B cell (primary cell): Measurements from ENCODE around the gene NEK8. TPM values are rescaled to one million over a fixed set of nuclear protein-coding genes. Genes with fewer than 3 reads are reported as not detected.

ENCODE experiments used
- ATAC-seq: fragments of 200-7000 bp; cut with Tn5 transposase; one replicate; pipeline ENCODE4 v1.10.0; 2021; ENCODE audit warnings: low read depth, mild to moderate bottlenecking, moderate number of reproducible peaks, moderate library complexity
- CTCF ChIA-PET: fragments of 350-600 bp; sonication (Branson Sonifier 250); formaldehyde crosslinking; loops from one replicate; lab custom pipeline; 2021; ENCODE audit warnings: antibody characterized with exemption, inconsistent platforms; lab: Charles Lee
- POLR2A ChIA-PET: fragments of 350-600 bp; sonication (Branson Sonifier 250); formaldehyde crosslinking; loops from one replicate; lab custom pipeline; 2021; ENCODE audit warnings: antibody characterized with exemption; lab: Charles Lee
- DNase-seq: peaks from one replicate; pipeline ENCODE4 v3.0.0; 2013
- H2AFZ ChIP-seq: 2 replicates; pipeline ENCODE4 v1.6.1; 2012; ENCODE audit warnings: mild to moderate bottlenecking, low read depth, low read length; ENCODE audit not compliant: insufficient read depth, poor library complexity, severe bottlenecking
- H3K27ac ChIP-seq, 2 donors: 1 replicate in 1 of 2; 2 replicates in 1 of 2; pipeline ENCODE4 v1.5.1; 2012 to 2013; ENCODE audit warnings: low read length in 2 of 2, mild to moderate bottlenecking in 2 of 2, moderate library complexity in 1 of 2
- H3K27me3 ChIP-seq, 4 experiments: fragments of 200-600 bp in 1 of 4; sonication (generic) in 1 of 4; replicated peaks in 1 of 4; 1 replicate in 2 of 4; 2 replicates in 2 of 4; pipeline versions ENCODE4 v1.6.1 to v1.7.0; 2013 to 2016; ENCODE audit warnings: low read length in 3 of 4, mild to moderate bottlenecking in 2 of 4, mixed read lengths in 1 of 4, moderate library complexity in 1 of 4; ENCODE audit not compliant: insufficient read depth in 4 of 4, control insufficient read depth in 3 of 4; ENCODE audit errors: control extremely low read depth in 1 of 4
- H3K36me3 ChIP-seq, 2 experiments: replicated peaks in 1 of 2; 1 replicate in 1 of 2; 2 replicates in 1 of 2; pipeline versions ENCODE4 v1.6.1 to v1.7.1; 2013; ENCODE audit warnings: low read length in 1 of 2; ENCODE audit not compliant: insufficient read depth in 2 of 2, control insufficient read depth in 1 of 2; ENCODE audit errors: control extremely low read depth in 1 of 2, extremely low read depth in 1 of 2
- H3K4me1 ChIP-seq, 2 donors: fragments of 200-600 bp in 1 of 2; sonication (generic) in 1 of 2; 1 replicate in 1 of 2; 2 replicates in 1 of 2; pipeline versions ENCODE4 v1.5.1 to v1.6.1; 2013 to 2017; ENCODE audit warnings: low read length in 2 of 2; ENCODE audit not compliant: control insufficient read depth in 2 of 2, insufficient read depth in 2 of 2
- H3K4me2 ChIP-seq: replicated peaks from 2 replicates; pipeline ENCODE3; 2012; ENCODE audit warnings: mild to moderate bottlenecking, low read depth, low read length; ENCODE audit not compliant: poor library complexity, severe bottlenecking
- H3K4me3 ChIP-seq, 5 experiments: fragments of 200-600 bp in 1 of 5; sonication (generic) in 1 of 5; 1 replicate in 3 of 5; 2 replicates in 2 of 5; pipeline versions ENCODE4 v1.5.1 to v1.7.0; 2011 to 2016; ENCODE audit warnings: low read length in 4 of 5, mild to moderate bottlenecking in 4 of 5, low read depth in 2 of 5, control low read depth in 1 of 5, moderate library complexity in 1 of 5; ENCODE audit not compliant: insufficient read depth in 1 of 5; ENCODE audit errors: control extremely low read depth in 1 of 5, extremely low read depth in 1 of 5
- H3K79me2 ChIP-seq: fragments of 200-600 bp; sonication (generic); one replicate; pipeline ENCODE4 v1.6.0; 2016; ENCODE audit warnings: low read length; ENCODE audit not compliant: control insufficient read depth, insufficient read depth
- H3K9ac ChIP-seq: fragments of 200-600 bp; sonication (generic); 2 replicates; pipeline ENCODE4 v1.6.1; 2017; ENCODE audit warnings: mild to moderate bottlenecking, low read length, moderate library complexity
- H3K9me3 ChIP-seq, 3 donors: one replicate each; pipeline versions ENCODE4 v1.6.1 to v1.7.1; 2013; ENCODE audit warnings: low read length in 2 of 3; ENCODE audit not compliant: control insufficient read depth in 2 of 3, insufficient read depth in 1 of 3; ENCODE audit errors: control extremely low read depth in 1 of 3
- H4K20me1 ChIP-seq: 2 replicates; pipeline ENCODE4 v1.6.0; 2012; ENCODE audit warnings: mild to moderate bottlenecking, low read length; ENCODE audit not compliant: insufficient read depth, control insufficient read depth, poor library complexity, severe bottlenecking
- H3K27ac Mint-ChIP-seq: one replicate; pipeline ENCODE4 v1.8.0; 2021; ENCODE audit warnings: mixed read lengths
- H3K27me3 Mint-ChIP-seq: one replicate; pipeline ENCODE4 v1.8.0; 2021; ENCODE audit warnings: mixed read lengths
- H3K4me1 Mint-ChIP-seq: one replicate; pipeline ENCODE4 v1.8.0; 2021; ENCODE audit warnings: mixed read lengths
- H3K4me3 Mint-ChIP-seq: one replicate; pipeline ENCODE4 v1.8.0; 2021; ENCODE audit warnings: mixed read lengths
- H3K9me3 Mint-ChIP-seq: one replicate; pipeline ENCODE4 v1.8.0; 2022; ENCODE audit warnings: mixed read lengths; ENCODE audit not compliant: insufficient read depth
- CTCF ChIP-seq: fragments of 200-600 bp; IDR thresholded peaks from one replicate; pipeline ENCODE4 v1.8.0; 2022; ENCODE audit warnings: antibody characterized with exemption, mild to moderate bottlenecking
- EZH2 ChIP-seq: IDR thresholded peaks from 2 replicates; pipeline ENCODE4 v1.6.1; 2012; ENCODE audit warnings: borderline replicate concordance, low read depth, mild to moderate bottlenecking, moderate library complexity, low read length; ENCODE audit not compliant: insufficient read depth, poor library complexity, severe bottlenecking
- WGBS: methylation state at CpG from one replicate; pipeline ENCODE4 v1.1.5; 2013; ENCODE audit warnings: missing lambda C conversion rate; ENCODE audit not compliant: insufficient coverage; 5-methylcytosine and 5-hydroxymethylcytosine counted together
- intact Hi-C: fragments of 100-400 bp; cut with micrococcal nuclease; formaldehyde crosslinking; loops from one replicate; pipeline ENCODE4 v1.10.0; 2022
- polyA plus RNA-seq: library from polyadenylated mRNA; depleted of rRNA; stranded (reverse); fragments of >200 nt; gene quantifications from 2 replicates; pipeline ENCODE4 v1.2.3, GENCODE V29; 2012
- total RNA-seq, 2 donors: library from RNA; stranded (reverse); fragments of 120-200 nt in 1 of 2; gene quantifications; 1 replicate in 1 of 2; 2 replicates in 1 of 2; pipeline versions ENCODE4 v1.2.3 to v1.2.4, GENCODE V29; 2013 to 2022

The NEK8 gene
- total and polyA plus RNA-seq, 2 donors (not counting 1 experiment from before 2014, with no cell fraction given), result 58.0 to 305 TPM

- ChIA-PET CTCF (no interaction called here), POLR2A (no interaction called here)
- TF ChIP-seq CTCF (no peak), EZH2 (no peak)
- Histone ChIP-seq H3K9ac (no peak overlapping the region), H4K20me1 (no peaks in the 10 kb centered on the region), H3K27me3 (no peaks in the 10 kb centered on the region), H3K79me2 (no peaks in the 10 kb centered on the region), H3K4me2 (no peak overlapping the region), H3K4me1 (no peaks in the 10 kb centered on the region), H3K9me3 (no peaks in the 10 kb centered on the region), H3K4me3 (no peak overlapping the region), H3K27ac (no peak overlapping the region), H2AFZ (no peak overlapping the region), H3K36me3 (peaks cover 4 to 85% of the 10 kb centered on the region in 2 experiments)
- Mint-ChIP-seq H3K9me3 (no peaks in the 10 kb centered on the region), H3K27me3 (no peaks in the 10 kb centered on the region), H3K27ac (no peak overlapping the region), H3K4me3 (no peak overlapping the region), H3K4me1 (no peaks in the 10 kb centered on the region)
- ATAC-seq (no peak), DNase-seq (no peak)
- intact Hi-C loops, result no loop called here
- 94% methylated on average over 7 of the region's 8 CpGs for WGBS
These were observed 28.3 kb upstream of the NEK8 start for GRCh38 chr17:28700278-28700677.

- WGBS, result 97% methylated on average over 9 of the region's 10 CpGs
- no peaks in the 10 kb centered on the region for H4K20me1 ChIP-seq
- intact Hi-C loops, result no loop called here
- H2AFZ ChIP-seq, result no peak overlapping the region
- H3K4me1 ChIP-seq, result no peaks in the 10 kb centered on the region
- no peaks in the 10 kb centered on the region for H3K27me3 ChIP-seq
- no peak overlapping the region for H3K9ac ChIP-seq
- DNase-seq, result no peak
- no peak overlapping the region for H3K4me3 ChIP-seq
- no peak overlapping the region for H3K27ac ChIP-seq
- H3K4me1 Mint-ChIP-seq, result no peaks in the 10 kb centered on the region
- H3K27me3 Mint-ChIP-seq, result no peaks in the 10 kb centered on the region
- POLR2A ChIA-PET, result no interaction called here
- H3K9me3 Mint-ChIP-seq, result no peaks in the 10 kb centered on the region
- ATAC-seq, result no peak
- no peak overlapping the region for H3K4me2 ChIP-seq
- no peak overlapping the region for H3K4me3 Mint-ChIP-seq
- H3K9me3 ChIP-seq, result no peaks in the 10 kb centered on the region
- H3K36me3 ChIP-seq, result peaks cover 4 to 78% of the 10 kb centered on the region in 2 experiments
- CTCF ChIA-PET, result no interaction called here
- TF ChIP-seq EZH2 (no peak), CTCF (no peak)
- H3K27ac Mint-ChIP-seq, result no peak overlapping the region
- no peaks in the 10 kb centered on the region for H3K79me2 ChIP-seq
These were observed 27.6 kb upstream of the NEK8 start for GRCh38 chr17:28700830-28701492.
